HepG2 (cell line): Measurements from ENCODE around the gene BTBD3. TPM values are rescaled to one million over a fixed set of nuclear protein-coding genes. Genes with fewer than 3 reads are reported as not detected.
A peak's percentile ranks its signal among the peaks of the same experiment; 100 is the strongest.

Source experiments
- ARID3A ChIP-seq: IDR thresholded peaks from 2 replicates; pipeline ENCODE4 v1.6.1; 2012; ENCODE audit warnings: low read depth, low read length, improper control_type of control experiment
- ARNT ChIP-seq: fragments of 450-650 bp; IDR thresholded peaks from 2 replicates; pipeline ENCODE4 v1.6.1; 2017
- ATF5 ChIP-seq: sonication (generic); formaldehyde crosslinking; IDR thresholded peaks from 2 replicates; pipeline ENCODE4 v1.4.0; 2020; ENCODE audit warnings: mild to moderate bottlenecking, low read depth, missing genetic modification reagents
- CC2D1A ChIP-seq: sonication (generic); formaldehyde crosslinking; IDR thresholded peaks from 2 replicates; pipeline ENCODE4 v1.8.1; 2023; ENCODE audit warnings: mild to moderate bottlenecking, missing genetic modification reagents
- CREB3 ChIP-seq: sonication (generic); formaldehyde crosslinking; IDR thresholded peaks from 2 replicates; pipeline ENCODE4 v1.5.0; 2020; ENCODE audit warnings: missing genetic modification reagents
- GATAD1 ChIP-seq: IDR thresholded peaks from 2 replicates; pipeline ENCODE4 v1.6.1; 2016; ENCODE audit warnings: missing genetic modification reagents, missing compliant biosample characterization
- HES4 ChIP-seq: sonication (generic); formaldehyde crosslinking; IDR thresholded peaks from 2 replicates; pipeline ENCODE4 v1.9.0; 2021; ENCODE audit warnings: mild to moderate bottlenecking, missing genetic modification reagents, borderline replicate concordance
- HNRNPK ChIP-seq: fragments of 200-400 bp; formaldehyde crosslinking; IDR thresholded peaks from 2 replicates; pipeline ENCODE4 v1.6.1; 2018; ENCODE audit warnings: low read length, low read depth, moderate library complexity, mild to moderate bottlenecking; ENCODE audit not compliant: poor library complexity, severe bottlenecking
- HOXD1 ChIP-seq: sonication (generic); formaldehyde crosslinking; IDR thresholded peaks from 2 replicates; pipeline ENCODE4 v1.5.0; 2020; ENCODE audit warnings: missing genetic modification reagents
- ISL2 ChIP-seq: sonication (generic); formaldehyde crosslinking; IDR thresholded peaks from 2 replicates; pipeline ENCODE4 v1.5.0; 2020; ENCODE audit warnings: missing genetic modification reagents
- NR2F1 ChIP-seq, 2 experiments: fragments of 450-650 bp in 1 of 2; formaldehyde crosslinking in 1 of 2; IDR thresholded peaks; 2 replicates each; pipeline versions ENCODE4 v1.5.0 to v1.6.1; 2016 to 2020; ENCODE audit warnings: mild to moderate bottlenecking in 1 of 2, missing compliant biosample characterization in 1 of 2, missing genetic modification reagents in 1 of 2, moderate library complexity in 1 of 2
- PAXIP1 ChIP-seq: sonication (generic); formaldehyde crosslinking; conservative IDR thresholded peaks from 2 replicates; pipeline ENCODE4 v1.4.0; 2020; ENCODE audit warnings: mild to moderate bottlenecking, missing genetic modification reagents, moderate library complexity
- PRMT3 ChIP-seq: sonication (generic); formaldehyde crosslinking; IDR thresholded peaks from 2 replicates; pipeline ENCODE4 v1.8.1; 2022; ENCODE audit warnings: low read depth, mild to moderate bottlenecking, moderate library complexity, missing genetic modification reagents, borderline replicate concordance
- RCOR2 ChIP-seq: IDR thresholded peaks from 2 replicates; pipeline ENCODE4 v1.6.1; 2016; ENCODE audit warnings: missing biosample characterization, missing genetic modification reagents
- WIZ ChIP-seq: sonication (generic); formaldehyde crosslinking; IDR thresholded peaks from 2 replicates; pipeline ENCODE4 v1.5.1; 2020; ENCODE audit warnings: mild to moderate bottlenecking, missing genetic modification reagents
- ZBTB3 ChIP-seq: sonication (generic); formaldehyde crosslinking; IDR thresholded peaks from 2 replicates; pipeline ENCODE4 v1.4.0; 2020; ENCODE audit warnings: low read depth, mild to moderate bottlenecking, moderate library complexity, missing genetic modification reagents, borderline replicate concordance
- ZC3H13 ChIP-seq: sonication (generic); formaldehyde crosslinking; IDR thresholded peaks from 2 replicates; pipeline ENCODE4 v1.8.1; 2023; ENCODE audit warnings: mild to moderate bottlenecking, missing genetic modification reagents, moderate library complexity
- ZNF468 ChIP-seq: sonication (generic); formaldehyde crosslinking; IDR thresholded peaks from 2 replicates; pipeline ENCODE4 v1.8.0; 2022; ENCODE audit warnings: mild to moderate bottlenecking, moderate library complexity, missing genetic modification reagents
- ZNF558 ChIP-seq: sonication (generic); formaldehyde crosslinking; IDR thresholded peaks from 2 replicates; pipeline ENCODE4 v1.9.0; 2022; ENCODE audit warnings: mild to moderate bottlenecking, missing genetic modification reagents, borderline replicate concordance
- ZNF672 ChIP-seq: sonication (generic); formaldehyde crosslinking; IDR thresholded peaks from 2 replicates; pipeline ENCODE4 v1.8.1; 2022; ENCODE audit warnings: missing genetic modification reagents
- ZNF691 ChIP-seq: sonication (generic); formaldehyde crosslinking; IDR thresholded peaks from 2 replicates; pipeline ENCODE4 v1.4.0; 2020; ENCODE audit warnings: missing genetic modification reagents, low read depth, mild to moderate bottlenecking, borderline replicate concordance
- ZNF75D ChIP-seq: sonication (generic); formaldehyde crosslinking; IDR thresholded peaks from 2 replicates; pipeline ENCODE4 v1.8.1; 2023; ENCODE audit warnings: missing genetic modification reagents, mild to moderate bottlenecking, borderline replicate concordance
- polyA plus RNA-seq, 8 experiments: library from polyadenylated mRNA; depleted of rRNA in 3 of 8; stranded (reverse) in 7 of 8; unstranded in 1 of 8; fragments of >200 nt; fragmentation: Illumina TruSeq in 4 of 8; extraction: Trizol in 4 of 8; gene quantifications; 2 replicates each; pipeline versions ENCODE4 v1.2.1 to v1.2.3, GENCODE V29; 2011 to 2016; ENCODE audit warnings: low read depth in 4 of 8, missing spikeins in 1 of 8, mixed read lengths in 1 of 8; ENCODE audit not compliant: insufficient read depth in 1 of 8
- total RNA-seq, 5 experiments: library from RNA; depleted of rRNA; stranded (reverse); fragments of >200 nt; fragmentation: Illumina TruSeq; extraction: Trizol; gene quantifications; 2 replicates each; pipeline ENCODE4 v1.2.3, GENCODE V29; 2016; ENCODE audit warnings: low read depth in 1 of 5

The BTBD3 gene
- total and polyA plus RNA-seq, 2 of the 13 experiments (the other 11 are each of a cell fraction or from before 2014, with no cell fraction given), result 32.2 to 41.8 TPM

- no peak for TF ChIP-seq ATF5 (CRISPR knock-in tag)
- TF ChIP-seq CC2D1A (CRISPR knock-in tag), result no peak
- TF ChIP-seq PAXIP1 (CRISPR knock-in tag), result no peak
- TF ChIP-seq HNRNPK, result peak; percentile 52
- no peak for TF ChIP-seq HES4 (CRISPR knock-in tag)
- TF ChIP-seq ZC3H13 (CRISPR knock-in tag), result no peak
- TF ChIP-seq WIZ (CRISPR knock-in tag), result no peak; the same call in 1 of the 2 replicates
- TF ChIP-seq ARNT, result no peak
- TF ChIP-seq ZNF75D (CRISPR knock-in tag), result no peak
- peak; percentile 69; the same call in 1 of the 2 replicates for TF ChIP-seq CREB3 (CRISPR knock-in tag)
- no peak for TF ChIP-seq RCOR2 (CRISPR knock-in tag)
- TF ChIP-seq ARID3A, result no peak
- no peak; the same call in 1 of the 2 replicates for TF ChIP-seq ZBTB3 (CRISPR knock-in tag)
- no peak for TF ChIP-seq GATAD1 (CRISPR knock-in tag)
- no peak for TF ChIP-seq ZNF672 (CRISPR knock-in tag)
- 0 out of 2 replicates have a peak, but pooled peaks have one; percentile 42 for TF ChIP-seq HOXD1 (CRISPR knock-in tag)
- TF ChIP-seq ZNF558 (CRISPR knock-in tag), result peak; percentile 81; the same call in 1 of the 2 replicates
- TF ChIP-seq ZNF468 (CRISPR knock-in tag), result no peak
- TF ChIP-seq ZNF691 (CRISPR knock-in tag), result no peak
- TF ChIP-seq NR2F1 (CRISPR knock-in tag; IDR thresholded peaks at IDR 0.05), result no peak
- 0 out of 2 replicates have a peak, but pooled peaks have one; percentile 38 for TF ChIP-seq PRMT3
- no peak; the same call in 1 of the 2 replicates for TF ChIP-seq ISL2
Measured at GRCh38 chr20:11891077-11891775, 26.5 kb upstream of the BTBD3 start (continued).
